Omental fat pad (tissue), 4 donors: ENCODE measurements around the gene GRIK1. TPM values are rescaled to one million over a fixed set of nuclear protein-coding genes. Genes with fewer than 3 reads are reported as not detected.

Experiments used
- ATAC-seq: fragments of 150-250 bp; one replicate; pipeline ENCODE4 v1.9.1; 2016; ENCODE audit warnings: mild to moderate bottlenecking, moderate library complexity; ENCODE audit not compliant: low FRiP score
- DNase-seq: peaks from one replicate; pipeline ENCODE4 v3.0.0-alpha.2; 2019; ENCODE audit warnings: low spot score
- CTCF ChIP-seq, 3 donors: fragments of 450-650 bp; IDR thresholded peaks; one replicate each; pipeline ENCODE4 v1.5.1; 2016 to 2017; ENCODE audit warnings: antibody characterized with exemption in 3 of 3, mild to moderate bottlenecking in 3 of 3, moderate library complexity in 2 of 3
- total RNA-seq, 4 donors: library from RNA; depleted of rRNA; stranded (reverse); fragments of >200 nt; gene quantifications; one replicate each; pipeline ENCODE4 v1.1.0, GENCODE V29; 2016

The GRIK1 gene
- total RNA-seq, 4 donors from 2014 or later, result 0.09 to 0.44 (median 0.32) TPM; not detected in 1

DNA sequence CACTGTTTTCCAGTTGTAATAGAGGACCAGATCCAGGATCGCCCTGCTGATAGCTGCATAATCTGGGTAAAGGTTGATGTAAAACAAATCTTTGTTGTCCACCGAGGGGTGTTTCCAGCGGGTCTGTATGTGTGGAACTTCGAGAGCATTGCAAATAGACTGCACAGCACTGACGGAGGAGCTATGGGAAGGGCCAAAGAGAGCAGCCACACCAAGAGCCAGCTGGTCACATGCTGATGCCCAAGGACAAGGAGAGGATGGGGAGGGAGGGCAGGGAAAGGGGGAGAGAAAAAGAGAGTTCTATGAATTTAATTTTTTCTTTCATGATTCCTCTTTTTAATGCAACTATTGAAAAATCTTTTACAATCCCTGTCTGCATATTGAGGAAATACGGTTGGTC lies 250.0 kb downstream of the GRIK1 start:
- TF ChIP-seq CTCF (IDR thresholded peaks at IDR 0.05), result no peak
- ATAC-seq, result no peak
- no peak for DNase-seq

DNA sequence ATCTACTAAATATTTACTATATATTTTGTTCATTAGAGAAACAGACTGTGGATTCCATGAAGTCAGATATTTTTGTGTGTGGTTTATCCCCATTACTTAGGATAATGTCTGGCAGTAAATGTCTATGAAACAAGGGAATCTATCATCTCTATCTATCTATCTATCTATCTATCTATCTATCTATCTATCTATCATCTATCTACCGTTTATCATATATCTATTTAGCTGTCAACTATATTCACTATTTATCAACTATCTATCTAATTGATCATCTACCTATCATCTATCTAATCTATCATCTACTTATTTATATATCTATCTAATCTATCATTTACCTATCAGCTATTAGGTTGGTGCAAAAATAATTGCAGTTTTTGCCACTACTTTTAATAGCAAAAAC lies 255.7 kb downstream of the GRIK1 start:
- ATAC-seq (no peak), DNase-seq (no peak)
- TF ChIP-seq CTCF (IDR thresholded peaks at IDR 0.05), result no peak

- ATAC-seq, result no peak
- no peak for TF ChIP-seq CTCF (IDR thresholded peaks at IDR 0.05)
- DNase-seq, result no peak
Observed at GRCh38 chr21:29682800-29683199, 257.0 kb downstream of the GRIK1 start.

DNA sequence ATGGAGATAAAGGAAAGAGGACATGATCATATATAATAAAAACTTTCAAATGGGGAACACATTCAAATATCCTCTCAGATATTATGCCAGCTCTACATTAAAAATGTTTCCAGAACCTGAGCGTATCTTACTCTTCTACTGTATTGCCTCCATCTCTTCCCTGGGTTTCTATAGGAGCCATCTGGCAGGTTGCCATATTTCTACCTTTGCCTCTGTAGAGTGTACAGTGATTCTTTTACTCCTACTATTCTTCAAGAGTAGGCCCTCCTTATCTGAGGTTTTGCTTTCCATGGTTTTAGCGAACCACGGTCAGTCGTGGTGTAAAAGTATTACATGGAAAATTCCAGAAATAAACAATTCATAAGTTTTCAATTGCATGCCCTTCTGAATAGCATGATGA lies 259.5 kb downstream of the GRIK1 start:
- no peak for DNase-seq
- no peak for TF ChIP-seq CTCF (IDR thresholded peaks at IDR 0.05)
- no peak for ATAC-seq

- ATAC-seq, result no peak
- no peak for DNase-seq
- TF ChIP-seq CTCF (IDR thresholded peaks at IDR 0.05), result no peak
Observed at GRCh38 chr21:29678626-29679025, 261.2 kb downstream of the GRIK1 start.

DNA sequence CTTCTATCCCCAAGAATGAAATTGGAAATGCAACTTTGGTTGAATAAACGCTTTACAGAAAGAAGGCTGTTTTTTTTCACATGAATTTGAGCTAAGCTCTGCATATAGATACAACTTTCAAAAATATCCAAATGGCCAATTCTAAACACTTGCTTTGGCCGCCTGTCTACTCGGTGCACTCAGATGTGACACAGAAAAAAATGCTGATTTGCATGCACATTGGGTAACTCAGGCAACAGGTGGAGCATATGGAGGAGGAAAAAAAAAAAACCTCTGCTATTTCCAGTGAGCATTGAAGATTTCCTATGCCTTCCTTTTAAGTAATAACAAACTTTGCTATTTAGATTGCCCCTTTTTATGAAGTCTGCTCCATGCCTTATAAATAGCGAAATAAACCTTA lies 262.5 kb downstream of the GRIK1 start:
- DNase-seq (no peak), ATAC-seq (no peak)
- TF ChIP-seq CTCF (IDR thresholded peaks at IDR 0.05), result no peak

- TF ChIP-seq CTCF (IDR thresholded peaks at IDR 0.05), result no peak
- DNase-seq (no peak), ATAC-seq (no peak)
Observed at GRCh38 chr21:29676395-29676794, 263.4 kb downstream of the GRIK1 start.
